Panc1 (cell line): ENCODE results near the gene PDE8B. TPM values are rescaled to one million over a fixed set of nuclear protein-coding genes. Genes with fewer than 3 reads are reported as not detected.

Source experiments
- ATAC-seq: fragments of 200-7000 bp; cut with Tn5 transposase; 2 replicates; pipeline ENCODE4 v1.9.1; 2020; ENCODE audit warnings: mild to moderate bottlenecking, moderate library complexity
- BruUV-seq: library from RNA; stranded (reverse); fragments of 400-500 nt; replicated peaks from 2 replicates; lab custom pipeline; 2021; lab: Mats Ljungman, UMichigan
- CTCF ChIA-PET: fragments of 300-600 bp; sonication (Branson Sonifier 250); formaldehyde crosslinking; loops from one replicate; lab custom pipeline; 2022; ENCODE audit warnings: antibody characterized with exemption; lab: Charles Lee
- POLR2A ChIA-PET: fragments of 300-600 bp; sonication (Branson Sonifier 250); formaldehyde crosslinking; loops from one replicate; lab custom pipeline; 2022; ENCODE audit warnings: antibody characterized with exemption; lab: Charles Lee
- DNase-seq: peaks from one replicate; pipeline ENCODE4 v3.0.0-alpha.2; 2010; ENCODE audit warnings: low read depth, low spot score
- H3K27ac ChIP-seq: 2 replicates; pipeline ENCODE4 v1.5.1; 2011; ENCODE audit warnings: mild to moderate bottlenecking, low read length, inconsistent platforms
- H3K27me3 ChIP-seq: fragments of 200-500 bp; sonication (Bioruptor generic); 2 replicates; pipeline ENCODE4 v1.6.0; 2014; ENCODE audit warnings: low read length, inconsistent platforms; ENCODE audit not compliant: control insufficient read depth, insufficient read depth
- H3K36me3 ChIP-seq: fragments of 200-500 bp; sonication (Bioruptor generic); 2 replicates; pipeline ENCODE4 v1.5.1; 2014; ENCODE audit warnings: inconsistent platforms, mild to moderate bottlenecking, low read length, moderate library complexity; ENCODE audit not compliant: control insufficient read depth, insufficient read depth
- H3K4me1 ChIP-seq: 2 replicates; pipeline ENCODE4 v1.5.1; 2011; ENCODE audit warnings: inconsistent platforms, mild to moderate bottlenecking, low read length, moderate library complexity; ENCODE audit not compliant: control insufficient read depth, insufficient read depth
- H3K4me3 ChIP-seq, 2 experiments: 2 replicates each; pipeline ENCODE4 v1.5.1; 2011 to 2012; ENCODE audit warnings: low read depth in 2 of 2, low read length in 2 of 2, mild to moderate bottlenecking in 2 of 2, inconsistent platforms in 1 of 2, moderate library complexity in 1 of 2
- H3K9me3 ChIP-seq: fragments of 200-500 bp; sonication (Bioruptor generic); 2 replicates; pipeline ENCODE4 v1.5.1; 2014; ENCODE audit warnings: low read depth, mild to moderate bottlenecking, inconsistent platforms, low read length, moderate library complexity; ENCODE audit not compliant: control insufficient read depth, insufficient read depth
- POLR2AphosphoS5 ChIP-seq: IDR thresholded peaks from 2 replicates; pipeline ENCODE4 v1.6.1; 2012; ENCODE audit warnings: mild to moderate bottlenecking, low read depth, low read length, moderate library complexity
- SIN3A ChIP-seq: IDR thresholded peaks from 2 replicates; pipeline ENCODE4 v1.6.1; 2012; ENCODE audit warnings: low read depth, mild to moderate bottlenecking, low read length, moderate library complexity, borderline replicate concordance; ENCODE audit not compliant: insufficient read depth
- TCF7L2 ChIP-seq: IDR thresholded peaks from 2 replicates; pipeline ENCODE4 v1.6.1; 2011; ENCODE audit warnings: mild to moderate bottlenecking, low read depth, low read length, inconsistent platforms
- in situ Hi-C: cut with HindIII; loops from 2 replicates; pipeline ENCODE4 v1.10.0; 2016; ENCODE audit warnings: low sequenced_read_pairs, low pct_unique_long_range_greater_than_20kb
- intact Hi-C: fragments of 100-400 bp; cut with micrococcal nuclease; formaldehyde crosslinking; loops from one replicate; pipeline ENCODE4 v1.10.0; 2022; ENCODE audit not compliant: unreplicated experiment
- total RNA-seq: library from RNA; stranded (reverse); gene quantifications from one replicate; pipeline ENCODE4 v1.2.1, GENCODE V29; 2021; ENCODE audit not compliant: unreplicated experiment
- TF ChIP-seq, protein P1 (sequence below): fragments of 450-650 bp; IDR thresholded peaks from 2 replicates; pipeline ENCODE4 v1.5.1; 2017; ENCODE audit warnings: mild to moderate bottlenecking
- TF ChIP-seq, protein P2 (sequence below), 2 experiments: IDR thresholded peaks; 2 replicates each; pipeline ENCODE4 v1.6.1; 2011 to 2012; ENCODE audit warnings: low read depth in 2 of 2, control low read depth in 1 of 2, low read length in 1 of 2, mild to moderate bottlenecking in 1 of 2, moderate library complexity in 1 of 2; ENCODE audit not compliant: insufficient read depth in 1 of 2

The PDE8B gene
- total RNA-seq, 1 experiment from 2014 or later = 0.62 TPM

GRCh38 chr5:77333036-77333435, 122.6 kb downstream of the PDE8B start:
- ChIA-PET CTCF (no interaction called here), POLR2A (no interaction called here)
- TF ChIP-seq SIN3A = no peak
- TF ChIP-seq POLR2AphosphoS5 = no peak
- TF ChIP-seq, protein P1, sequence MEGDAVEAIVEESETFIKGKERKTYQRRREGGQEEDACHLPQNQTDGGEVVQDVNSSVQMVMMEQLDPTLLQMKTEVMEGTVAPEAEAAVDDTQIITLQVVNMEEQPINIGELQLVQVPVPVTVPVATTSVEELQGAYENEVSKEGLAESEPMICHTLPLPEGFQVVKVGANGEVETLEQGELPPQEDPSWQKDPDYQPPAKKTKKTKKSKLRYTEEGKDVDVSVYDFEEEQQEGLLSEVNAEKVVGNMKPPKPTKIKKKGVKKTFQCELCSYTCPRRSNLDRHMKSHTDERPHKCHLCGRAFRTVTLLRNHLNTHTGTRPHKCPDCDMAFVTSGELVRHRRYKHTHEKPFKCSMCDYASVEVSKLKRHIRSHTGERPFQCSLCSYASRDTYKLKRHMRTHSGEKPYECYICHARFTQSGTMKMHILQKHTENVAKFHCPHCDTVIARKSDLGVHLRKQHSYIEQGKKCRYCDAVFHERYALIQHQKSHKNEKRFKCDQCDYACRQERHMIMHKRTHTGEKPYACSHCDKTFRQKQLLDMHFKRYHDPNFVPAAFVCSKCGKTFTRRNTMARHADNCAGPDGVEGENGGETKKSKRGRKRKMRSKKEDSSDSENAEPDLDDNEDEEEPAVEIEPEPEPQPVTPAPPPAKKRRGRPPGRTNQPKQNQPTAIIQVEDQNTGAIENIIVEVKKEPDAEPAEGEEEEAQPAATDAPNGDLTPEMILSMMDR = no peak
- TF ChIP-seq, protein P2, sequence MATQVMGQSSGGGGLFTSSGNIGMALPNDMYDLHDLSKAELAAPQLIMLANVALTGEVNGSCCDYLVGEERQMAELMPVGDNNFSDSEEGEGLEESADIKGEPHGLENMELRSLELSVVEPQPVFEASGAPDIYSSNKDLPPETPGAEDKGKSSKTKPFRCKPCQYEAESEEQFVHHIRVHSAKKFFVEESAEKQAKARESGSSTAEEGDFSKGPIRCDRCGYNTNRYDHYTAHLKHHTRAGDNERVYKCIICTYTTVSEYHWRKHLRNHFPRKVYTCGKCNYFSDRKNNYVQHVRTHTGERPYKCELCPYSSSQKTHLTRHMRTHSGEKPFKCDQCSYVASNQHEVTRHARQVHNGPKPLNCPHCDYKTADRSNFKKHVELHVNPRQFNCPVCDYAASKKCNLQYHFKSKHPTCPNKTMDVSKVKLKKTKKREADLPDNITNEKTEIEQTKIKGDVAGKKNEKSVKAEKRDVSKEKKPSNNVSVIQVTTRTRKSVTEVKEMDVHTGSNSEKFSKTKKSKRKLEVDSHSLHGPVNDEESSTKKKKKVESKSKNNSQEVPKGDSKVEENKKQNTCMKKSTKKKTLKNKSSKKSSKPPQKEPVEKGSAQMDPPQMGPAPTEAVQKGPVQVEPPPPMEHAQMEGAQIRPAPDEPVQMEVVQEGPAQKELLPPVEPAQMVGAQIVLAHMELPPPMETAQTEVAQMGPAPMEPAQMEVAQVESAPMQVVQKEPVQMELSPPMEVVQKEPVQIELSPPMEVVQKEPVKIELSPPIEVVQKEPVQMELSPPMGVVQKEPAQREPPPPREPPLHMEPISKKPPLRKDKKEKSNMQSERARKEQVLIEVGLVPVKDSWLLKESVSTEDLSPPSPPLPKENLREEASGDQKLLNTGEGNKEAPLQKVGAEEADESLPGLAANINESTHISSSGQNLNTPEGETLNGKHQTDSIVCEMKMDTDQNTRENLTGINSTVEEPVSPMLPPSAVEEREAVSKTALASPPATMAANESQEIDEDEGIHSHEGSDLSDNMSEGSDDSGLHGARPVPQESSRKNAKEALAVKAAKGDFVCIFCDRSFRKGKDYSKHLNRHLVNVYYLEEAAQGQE (IDR thresholded peaks at IDR 0.05; ENCODE audit: insufficient read depth in 1 of 2, low read depth in 2 of 2, low read length in 1 of 2) = no peak
- TF ChIP-seq TCF7L2 = no peak
- Histone ChIP-seq H3K27ac (no peak overlapping the region), H3K4me3 (no peak overlapping the region), H3K27me3 (peaks cover 17% of the 10 kb centered on the region; the same call in 1 of the 2 replicates), H3K4me1 (no peaks in the 10 kb centered on the region), H3K36me3 (no peaks in the 10 kb centered on the region), H3K9me3 (no peaks in the 10 kb centered on the region)
- ATAC-seq (no peak), DNase-seq (no peak)
- BruUV-seq = no TSS peak
- in situ Hi-C loops (no loop called here), intact Hi-C loops (no loop called here)

DNA sequence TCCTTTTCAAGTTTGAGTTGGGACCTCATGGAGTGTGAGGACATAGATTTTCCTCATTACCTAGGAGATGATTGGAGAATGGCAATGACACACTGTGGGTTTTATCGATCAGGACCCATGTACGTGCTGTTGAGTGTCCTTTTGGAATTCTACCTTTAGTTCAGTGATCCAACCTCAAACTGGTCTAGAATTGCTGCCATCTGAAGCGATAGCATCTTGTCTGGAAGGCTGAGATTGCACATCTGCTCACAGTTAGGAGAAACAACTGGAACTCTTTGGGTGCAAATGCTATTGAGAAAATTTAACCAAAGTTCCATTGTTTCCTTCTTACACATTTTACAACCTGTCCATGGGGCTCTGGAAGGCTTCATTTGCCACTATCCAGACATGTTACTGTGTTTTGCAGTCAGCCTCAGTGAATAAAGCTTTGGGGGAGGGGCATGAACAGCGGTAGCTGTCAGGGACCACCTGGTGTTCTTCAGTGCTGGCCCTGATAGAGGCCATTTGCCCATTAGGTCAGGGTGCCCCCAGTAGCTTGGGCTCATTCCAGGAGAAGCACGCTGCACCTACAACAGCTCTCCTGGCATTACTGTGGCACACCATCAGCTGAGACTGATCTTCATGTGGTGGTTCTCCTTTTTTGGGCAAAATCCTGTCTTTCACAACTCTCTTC, 123.1 kb downstream of the PDE8B start:
- ChIA-PET POLR2A (no interaction called here), CTCF (no interaction called here)
- no TSS peak for BruUV-seq
- Histone ChIP-seq H3K27ac (no peak overlapping the region), H3K4me1 (no peaks in the 10 kb centered on the region), H3K4me3 (no peak overlapping the region), H3K9me3 (no peaks in the 10 kb centered on the region), H3K36me3 (no peaks in the 10 kb centered on the region), H3K27me3 (peaks cover 20% of the 10 kb centered on the region; the same call in 1 of the 2 replicates)
- in situ Hi-C loops = no loop called here
- TF ChIP-seq, protein P1 = no peak
- TF ChIP-seq TCF7L2 = no peak
- no peak for TF ChIP-seq POLR2AphosphoS5
- TF ChIP-seq SIN3A = no peak
- TF ChIP-seq, protein P2 (IDR thresholded peaks at IDR 0.05; ENCODE audit: insufficient read depth in 1 of 2, low read depth in 2 of 2, low read length in 1 of 2) = no peak
- DNase-seq (no peak), ATAC-seq (no peak)
- intact Hi-C loops = no loop called here
